Activated CD4-positive, alpha-beta T cell treated with anti-CD3 and anti-CD28 coated beads, Interleukin-2, amount 50 U/mL, for 48 hours (primary cell): Measurements from ENCODE around the gene FCRL4.
"Not testable (repeated sequence)": the region's sequence is repeated elsewhere in the genome, so short reads cannot be mapped to it uniquely, and the experiment has no call there.

Experiments used
- DNase-seq, 2 experiments: peaks; one replicate each; pipeline ENCODE4 v3.0.0-alpha.2; 2020

FCRL4 gene

DNA sequence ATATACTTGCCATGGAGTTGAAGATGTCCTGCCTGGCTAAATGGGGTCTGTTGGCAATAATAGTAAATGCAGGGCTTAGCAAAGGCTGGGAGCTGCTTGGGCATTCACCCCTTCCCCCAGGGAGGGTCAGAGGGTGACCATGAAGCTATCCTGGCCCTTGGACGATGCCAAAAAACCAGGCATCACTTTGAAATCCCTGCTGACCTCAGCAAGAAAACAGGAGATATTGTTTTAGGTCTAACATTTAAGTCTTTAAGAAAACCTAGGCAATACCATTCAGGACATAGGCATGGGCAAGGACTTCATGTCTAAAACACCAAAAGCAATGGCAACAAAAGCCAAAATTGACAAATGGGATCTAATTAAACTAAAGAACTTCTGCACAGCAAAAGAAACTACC lies 49.8 kb downstream of the FCRL4 start:
- not testable (repeated sequence) for DNase-seq

DNA sequence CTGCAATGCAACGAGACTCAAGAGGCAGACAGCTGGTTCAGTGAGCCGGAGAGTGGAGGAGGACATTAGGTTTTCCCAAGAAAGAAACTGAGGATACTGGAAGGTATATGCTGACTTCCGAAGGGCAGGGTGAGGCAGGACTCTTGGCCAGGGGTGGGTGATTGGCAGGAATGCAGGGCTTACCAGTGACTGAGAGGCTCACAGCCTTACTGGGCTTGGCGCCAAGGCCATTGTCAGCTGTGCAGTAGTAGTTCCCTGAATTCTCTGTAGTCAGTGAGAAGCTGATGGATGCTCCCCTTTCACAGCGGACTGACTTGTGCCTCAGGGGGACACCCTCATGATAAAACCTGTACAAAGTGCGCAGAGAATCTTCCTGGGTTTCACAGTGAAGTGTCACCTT lies 55.2 kb downstream of the FCRL4 start:
- no peak for DNase-seq

DNA sequence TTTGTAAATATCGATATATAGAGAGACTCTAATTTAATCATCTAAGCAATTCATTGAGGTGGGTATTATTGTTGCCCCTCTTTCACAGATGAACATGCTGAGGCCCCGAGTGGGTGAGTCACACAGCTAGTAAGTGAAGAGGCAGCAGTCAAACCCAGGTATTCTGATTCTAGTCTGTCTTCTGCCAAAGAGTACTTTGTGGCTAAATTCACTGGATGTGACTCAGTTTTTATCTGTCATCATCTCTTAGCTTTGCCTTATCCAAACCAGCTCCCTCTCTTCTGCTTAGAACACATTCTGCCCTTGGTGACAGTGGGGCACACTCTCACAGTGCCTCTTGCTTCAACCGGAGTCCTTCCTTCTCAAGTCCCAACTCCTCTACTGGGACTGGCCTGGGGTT lies 57.0 kb downstream of the FCRL4 start:
- DNase-seq: no peak

DNA sequence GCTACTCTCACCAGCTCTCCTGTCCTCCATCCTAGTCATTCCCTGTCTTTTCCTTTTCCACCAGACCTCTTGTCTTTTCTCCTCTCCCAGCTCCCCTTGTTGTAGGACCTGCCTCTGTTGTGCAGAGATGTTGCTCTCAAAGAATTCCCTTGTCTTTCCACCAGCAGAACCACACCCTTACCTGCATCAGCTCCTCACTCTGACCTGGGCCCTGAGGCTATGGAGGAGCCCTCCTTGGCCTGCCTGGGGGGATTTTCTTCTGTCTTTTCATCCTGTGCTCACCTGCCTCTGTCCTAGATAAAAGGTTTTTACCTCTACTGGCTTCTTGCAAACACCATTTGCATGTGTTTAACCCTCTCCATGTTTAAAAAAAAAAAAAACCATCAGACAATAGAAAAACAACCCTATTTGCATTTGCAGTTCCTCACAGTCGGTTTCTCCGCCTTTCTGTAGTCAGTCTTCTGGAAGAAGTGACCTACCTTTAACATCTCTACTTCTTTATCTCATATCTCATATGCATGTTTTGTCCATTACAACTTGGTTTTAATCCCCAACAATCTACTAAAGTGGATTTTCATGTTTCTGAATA lies 57.6 kb downstream of the FCRL4 start:
- DNase-seq: no peak

DNA sequence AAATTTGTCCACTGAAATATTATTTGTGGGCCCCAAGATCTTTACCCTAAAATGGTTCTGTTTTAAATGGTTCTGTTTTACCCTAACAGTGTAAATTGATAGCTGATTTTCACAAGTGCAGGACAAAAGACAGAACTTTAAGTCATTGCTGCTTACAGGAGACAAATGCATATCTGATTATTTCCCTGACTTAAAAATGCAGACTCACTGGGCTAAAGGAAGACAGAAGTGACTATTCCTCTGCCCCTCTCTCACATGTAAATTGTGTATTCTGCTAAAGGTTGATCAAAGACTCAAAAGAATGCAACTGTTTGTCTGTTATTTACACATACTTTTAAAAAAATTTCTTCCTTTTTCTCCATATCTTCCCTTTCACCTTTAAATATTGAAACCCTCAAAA lies 58.3 kb downstream of the FCRL4 start:
- no peak for DNase-seq

DNA sequence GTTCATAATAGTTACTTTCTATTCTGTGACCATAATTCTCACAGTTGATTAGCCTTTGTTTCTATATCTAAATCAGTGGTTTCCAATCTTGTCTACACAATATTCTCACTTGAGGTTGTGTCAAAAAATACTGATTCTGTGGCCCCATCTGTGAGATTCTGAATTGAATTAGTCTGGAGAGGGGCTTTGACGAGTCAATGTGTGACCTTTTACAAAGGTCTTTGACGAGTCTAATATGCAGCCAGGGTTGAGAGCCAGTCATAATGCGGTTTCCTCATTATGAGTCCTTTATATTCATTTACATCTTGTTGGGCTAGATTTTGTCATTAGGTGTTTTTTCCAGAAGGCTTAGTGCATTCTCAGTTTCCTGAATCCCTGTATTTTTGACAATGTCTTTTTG lies 65.3 kb downstream of the FCRL4 start:
- DNase-seq: no peak

DNA sequence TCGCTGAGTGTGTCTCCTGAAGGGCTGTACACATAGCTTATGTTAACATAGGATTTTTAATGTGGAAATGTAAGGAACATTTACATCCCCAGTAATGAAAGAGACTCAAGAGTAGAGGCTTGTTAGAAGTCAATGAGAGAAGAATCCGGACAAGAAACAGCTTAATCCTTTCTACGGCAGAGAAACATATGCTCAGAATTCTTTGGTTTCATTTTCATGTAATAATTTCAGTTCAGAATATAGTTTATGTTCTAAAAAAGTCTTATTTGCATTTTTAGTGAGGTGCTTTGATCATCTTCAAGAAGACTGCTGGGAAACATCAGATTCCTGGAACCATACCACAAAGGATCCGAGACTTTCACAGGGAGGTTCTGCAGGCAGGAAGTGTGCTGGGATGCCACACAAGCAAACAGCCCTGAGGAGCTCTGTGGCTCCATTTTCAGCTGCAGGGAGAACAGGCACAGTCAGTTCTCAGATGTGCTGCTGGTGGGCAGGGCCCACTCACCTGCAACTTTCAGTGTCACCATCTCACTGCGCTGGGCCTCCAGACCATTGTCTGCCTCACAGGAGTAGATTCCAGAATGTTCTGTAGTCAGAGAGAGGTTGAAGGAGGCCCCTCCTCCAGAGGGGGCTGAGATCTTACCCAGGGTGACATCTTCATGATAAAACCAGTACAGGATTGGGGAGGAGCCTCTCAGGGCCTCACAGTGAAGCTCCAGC lies 74.0 kb downstream of the FCRL4 start:
- DNase-seq: peak in 1 of 2 experiments; percentile 4
